ENCODE data around the gene CARMIL3.

Gene CARMIL3

DNA sequence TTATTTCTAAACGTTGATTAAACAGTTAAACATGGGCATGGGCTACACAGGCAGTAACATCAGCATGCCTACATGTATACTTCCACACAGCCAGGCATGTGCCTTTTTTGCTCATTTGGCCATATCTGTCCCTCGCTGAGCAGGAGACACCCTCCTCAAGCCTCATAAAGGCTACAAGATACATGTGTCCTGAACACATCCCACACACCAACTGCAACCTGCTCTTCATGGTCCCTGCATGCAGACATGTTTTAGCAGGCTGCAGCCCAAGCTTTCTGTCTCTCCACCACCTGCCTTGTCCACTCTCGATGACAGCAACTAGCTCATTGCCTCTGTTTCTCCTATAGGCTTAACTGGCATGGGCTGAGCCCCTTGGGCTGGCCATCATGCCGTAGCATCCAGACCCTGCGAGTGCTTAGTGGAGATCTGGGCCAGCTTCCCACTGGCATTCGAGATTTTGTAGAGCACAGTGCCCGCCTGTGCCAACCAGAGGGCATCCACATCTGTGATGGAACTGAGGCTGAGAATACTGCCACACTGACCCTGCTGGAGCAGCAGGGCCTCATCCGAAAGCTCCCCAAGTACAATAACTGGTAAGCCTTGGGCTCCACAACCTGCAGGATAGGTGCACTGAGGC, 44.9 kb downstream of the CARMIL3 start:
- Mint-ChIP-seq H3K27ac (peak overlapping the region in 1 of 3 experiments; percentile 70), H3K36me3 (ENCODE audit: low read depth) (no peaks in the 10 kb centered on the region), H3K9me3 (no peaks in the 10 kb centered on the region), H3K4me1 (peaks cover 23% of the 10 kb centered on the region), H3K4me3 (peak overlapping the region; percentile 58 to 81 (median 71)), H3K27me3 (ENCODE audit: low read depth) (peaks cover 7% of the 10 kb centered on the region)
- TF ChIP-seq, protein P1, sequence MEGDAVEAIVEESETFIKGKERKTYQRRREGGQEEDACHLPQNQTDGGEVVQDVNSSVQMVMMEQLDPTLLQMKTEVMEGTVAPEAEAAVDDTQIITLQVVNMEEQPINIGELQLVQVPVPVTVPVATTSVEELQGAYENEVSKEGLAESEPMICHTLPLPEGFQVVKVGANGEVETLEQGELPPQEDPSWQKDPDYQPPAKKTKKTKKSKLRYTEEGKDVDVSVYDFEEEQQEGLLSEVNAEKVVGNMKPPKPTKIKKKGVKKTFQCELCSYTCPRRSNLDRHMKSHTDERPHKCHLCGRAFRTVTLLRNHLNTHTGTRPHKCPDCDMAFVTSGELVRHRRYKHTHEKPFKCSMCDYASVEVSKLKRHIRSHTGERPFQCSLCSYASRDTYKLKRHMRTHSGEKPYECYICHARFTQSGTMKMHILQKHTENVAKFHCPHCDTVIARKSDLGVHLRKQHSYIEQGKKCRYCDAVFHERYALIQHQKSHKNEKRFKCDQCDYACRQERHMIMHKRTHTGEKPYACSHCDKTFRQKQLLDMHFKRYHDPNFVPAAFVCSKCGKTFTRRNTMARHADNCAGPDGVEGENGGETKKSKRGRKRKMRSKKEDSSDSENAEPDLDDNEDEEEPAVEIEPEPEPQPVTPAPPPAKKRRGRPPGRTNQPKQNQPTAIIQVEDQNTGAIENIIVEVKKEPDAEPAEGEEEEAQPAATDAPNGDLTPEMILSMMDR (IDR thresholded peaks at IDR 0.05; ENCODE audit: unreplicated experiment in 3 of 3) = no peak

DNA sequence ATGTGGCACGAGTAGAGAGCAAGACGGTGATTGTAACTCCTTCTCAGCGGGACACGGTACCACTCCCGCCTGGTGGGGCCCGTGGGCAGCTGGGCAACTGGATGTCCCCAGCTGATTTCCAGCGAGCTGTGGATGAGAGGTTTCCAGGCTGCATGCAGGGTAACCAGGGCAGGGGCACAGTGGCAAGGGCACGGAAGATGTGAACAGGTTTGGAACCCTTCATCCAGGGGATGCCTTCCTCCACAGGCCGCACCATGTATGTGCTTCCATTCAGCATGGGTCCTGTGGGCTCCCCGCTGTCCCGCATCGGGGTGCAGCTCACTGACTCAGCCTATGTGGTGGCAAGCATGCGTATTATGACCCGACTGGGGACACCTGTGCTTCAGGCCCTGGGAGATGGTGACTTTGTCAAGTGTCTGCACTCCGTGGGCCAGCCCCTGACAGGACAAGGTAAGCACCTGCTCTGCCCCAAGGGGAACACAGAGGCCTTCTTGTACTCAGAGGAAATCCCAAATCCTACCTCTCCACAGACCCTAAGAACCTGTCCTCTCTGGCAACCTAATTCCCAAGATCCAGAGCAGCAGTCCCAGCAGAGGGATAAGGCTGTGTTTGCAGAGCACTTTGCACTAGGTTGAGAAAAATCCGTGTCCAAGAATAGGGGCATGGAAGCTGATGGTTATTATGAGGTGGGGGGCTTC, 46.6 kb downstream of the CARMIL3 start:
- Mint-ChIP-seq H3K9me3 (no peaks in the 10 kb centered on the region), H3K36me3 (ENCODE audit: low read depth) (peaks cover 4% of the 10 kb centered on the region), H3K27me3 (ENCODE audit: low read depth) (peaks cover 7% of the 10 kb centered on the region), H3K4me1 (peaks cover 15% of the 10 kb centered on the region), H3K4me3 (no peak overlapping the region), H3K27ac (no peak overlapping the region)
- TF ChIP-seq, protein P1 (IDR thresholded peaks at IDR 0.05; ENCODE audit: unreplicated experiment in 3 of 3) = no peak

DNA sequence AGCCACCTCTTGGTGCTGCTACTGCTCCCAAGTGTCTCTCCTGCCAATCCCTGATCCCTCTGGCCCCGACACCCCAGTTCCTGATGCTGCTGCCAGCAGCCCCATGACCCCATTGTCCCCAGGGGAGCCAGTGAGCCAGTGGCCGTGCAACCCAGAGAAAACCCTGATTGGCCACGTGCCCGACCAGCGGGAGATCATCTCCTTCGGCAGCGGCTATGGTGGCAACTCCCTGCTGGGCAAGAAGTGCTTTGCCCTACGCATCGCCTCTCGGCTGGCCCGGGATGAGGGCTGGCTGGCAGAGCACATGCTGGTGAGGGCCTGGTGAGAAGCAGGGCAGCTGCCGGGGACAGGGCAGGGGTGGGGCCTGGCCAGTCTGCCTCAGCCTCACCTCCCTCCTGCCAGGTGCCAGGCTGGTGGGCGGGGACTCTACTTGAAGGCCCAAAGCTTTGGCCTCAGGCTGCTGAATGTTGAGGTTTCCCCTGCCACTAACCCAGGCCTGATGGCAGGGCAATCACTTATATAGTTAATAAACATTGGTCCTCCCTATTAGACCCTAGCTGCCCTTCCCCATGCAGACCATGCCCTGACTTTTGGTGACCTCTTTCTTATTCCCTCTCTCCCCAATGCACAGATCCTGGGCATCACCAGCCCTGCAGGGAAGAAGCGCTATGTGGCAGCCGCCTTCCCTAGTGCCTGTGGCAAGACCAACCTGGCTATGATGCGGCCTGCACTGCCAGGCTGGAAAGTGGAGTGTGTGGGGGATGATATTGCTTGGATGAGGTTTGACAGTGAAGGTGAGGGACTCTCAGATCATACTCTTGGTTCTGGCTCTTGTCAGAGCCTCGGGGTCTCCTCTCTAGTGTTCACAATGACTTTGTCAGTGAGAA, 47.4 kb downstream of the CARMIL3 start:
- Mint-ChIP-seq H3K4me1 (peaks cover 15% of the 10 kb centered on the region), H3K9me3 (no peaks in the 10 kb centered on the region), H3K27ac (no peak overlapping the region), H3K27me3 (ENCODE audit: low read depth) (peaks cover 7% of the 10 kb centered on the region), H3K36me3 (ENCODE audit: low read depth) (peaks cover 12% of the 10 kb centered on the region), H3K4me3 (no peak overlapping the region)
- TF ChIP-seq, protein P1 (IDR thresholded peaks at IDR 0.05; ENCODE audit: unreplicated experiment in 3 of 3) = no peak

DNA sequence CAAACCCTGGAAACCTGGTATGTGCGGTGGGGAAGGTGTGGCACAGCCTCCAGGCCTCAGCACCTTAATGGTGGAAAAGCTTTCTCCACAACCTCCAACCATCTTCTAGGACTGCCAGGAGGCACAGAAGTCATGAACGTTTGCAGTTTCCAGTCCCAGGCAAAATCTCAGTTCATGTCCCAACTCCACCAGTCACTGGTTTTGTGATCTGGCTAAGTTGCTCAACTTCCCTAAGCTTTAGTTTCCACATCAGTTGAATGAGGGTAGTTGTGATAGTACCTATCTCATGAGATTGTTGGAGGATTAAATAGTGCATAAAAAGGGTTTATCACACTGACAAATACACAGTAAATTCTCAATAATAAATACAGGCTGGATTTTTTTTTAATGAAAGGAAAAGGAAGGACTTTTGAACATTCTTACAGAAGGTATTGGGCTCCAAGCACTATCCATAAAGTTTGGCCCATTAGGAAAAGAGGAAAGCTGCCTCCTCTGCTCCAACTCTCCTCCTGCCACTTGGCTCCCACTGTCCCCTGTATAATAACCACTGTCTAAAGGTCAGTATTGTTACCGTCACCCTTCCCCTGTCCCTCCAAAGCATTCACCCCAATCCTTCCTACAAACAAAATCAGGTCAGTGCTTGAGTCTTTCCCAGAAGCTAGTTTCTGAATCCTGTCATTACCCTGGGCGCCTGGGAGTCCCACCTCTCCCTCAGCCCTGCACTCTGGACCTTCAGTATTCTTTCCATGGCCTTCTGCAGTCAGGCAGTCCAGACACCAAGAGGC, 48.6 kb downstream of the CARMIL3 start:
- TF ChIP-seq, protein P1 (IDR thresholded peaks at IDR 0.05; ENCODE audit: unreplicated experiment in 3 of 3) = no peak
- Mint-ChIP-seq H3K4me3 (no peak overlapping the region), H3K27me3 (ENCODE audit: low read depth) (peaks cover 4% of the 10 kb centered on the region), H3K4me1 (peaks cover 4% of the 10 kb centered on the region), H3K27ac (no peak overlapping the region), H3K9me3 (no peaks in the 10 kb centered on the region), H3K36me3 (ENCODE audit: low read depth) (peaks cover 15% of the 10 kb centered on the region)

DNA sequence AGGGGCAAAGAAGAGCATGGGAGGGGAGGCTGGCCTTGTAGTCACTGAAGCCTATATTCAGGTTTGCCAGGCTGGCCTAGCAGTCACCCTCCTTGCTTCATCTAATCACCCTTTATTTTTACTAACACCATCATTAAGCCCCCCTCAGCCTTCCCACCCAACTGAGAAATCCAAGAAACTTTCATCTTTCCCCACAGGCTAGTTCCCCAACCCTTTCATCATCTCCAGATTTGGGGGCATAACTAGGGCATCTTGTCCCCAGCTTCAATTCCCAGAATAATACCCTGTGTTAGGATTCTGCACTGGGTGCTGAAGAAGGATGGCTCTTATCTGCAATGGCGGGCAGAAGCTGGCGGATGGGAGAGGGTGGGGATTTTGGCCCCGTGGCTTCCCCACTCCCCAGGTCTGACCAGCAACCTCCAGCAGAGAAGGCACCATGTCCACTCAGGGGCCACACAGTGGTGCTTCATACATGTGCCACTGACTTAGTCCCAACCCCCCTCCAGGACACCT, 49.2 kb downstream of the CARMIL3 start:
- Mint-ChIP-seq H3K27ac (no peak overlapping the region), H3K36me3 (ENCODE audit: low read depth) (peaks cover 15% of the 10 kb centered on the region), H3K27me3 (ENCODE audit: low read depth) (no peaks in the 10 kb centered on the region), H3K4me3 (no peak overlapping the region), H3K4me1 (no peaks in the 10 kb centered on the region), H3K9me3 (no peaks in the 10 kb centered on the region)
- TF ChIP-seq, protein P1 (IDR thresholded peaks at IDR 0.05; ENCODE audit: unreplicated experiment in 3 of 3) = no peak

All from nephron (organoid).